Neuronal stem cell (in vitro differentiated cells): Measurements from ENCODE around the gene RASAL2.

Source experiments
- DNase-seq: peaks from one replicate; pipeline ENCODE4 v3.0.0-alpha.2; 2013; ENCODE audit warnings: low spot score
- H2AFZ ChIP-seq: one replicate; pipeline ENCODE4 v1.6.1; 2013; ENCODE audit warnings: mild to moderate bottlenecking, low read length, inconsistent platforms
- H2AK5ac ChIP-seq: 2 replicates; pipeline ENCODE4 v1.6.1; 2013; ENCODE audit warnings: low read depth, mild to moderate bottlenecking, inconsistent platforms, low read length, moderate library complexity, mixed read lengths
- H2BK120ac ChIP-seq: 2 replicates; pipeline ENCODE4 v1.6.1; 2013; ENCODE audit warnings: low read depth, mild to moderate bottlenecking, inconsistent platforms, low read length, moderate library complexity, mixed read lengths
- H2BK12ac ChIP-seq: one replicate; pipeline ENCODE4 v1.6.1; 2013; ENCODE audit warnings: low read length, inconsistent platforms
- H2BK15ac ChIP-seq: 2 replicates; pipeline ENCODE4 v1.6.1; 2013; ENCODE audit warnings: mild to moderate bottlenecking, low read length, inconsistent platforms, mixed read lengths
- H2BK5ac ChIP-seq: one replicate; pipeline ENCODE4 v1.6.1; 2013; ENCODE audit warnings: inconsistent platforms, mild to moderate bottlenecking, low read length, moderate library complexity
- H3K14ac ChIP-seq: one replicate; pipeline ENCODE4 v1.6.1; 2013; ENCODE audit warnings: low read length, inconsistent platforms
- H3K18ac ChIP-seq: 2 replicates; pipeline ENCODE4 v1.6.1; 2013; ENCODE audit warnings: low read length, inconsistent platforms
- H3K23ac ChIP-seq: 2 replicates; pipeline ENCODE4 v1.6.1; 2013; ENCODE audit warnings: low read depth, mild to moderate bottlenecking, mixed read lengths, low read length, inconsistent platforms; ENCODE audit not compliant: poor library complexity
- H3K27ac ChIP-seq: replicated peaks from 3 replicates; pipeline ENCODE4 v1.5.1; 2013; ENCODE audit warnings: low read length, inconsistent platforms
- H3K27me3 ChIP-seq, 3 experiments: 2 replicates each; pipeline ENCODE4 v1.6.1; 2013; ENCODE audit warnings: low read length in 3 of 3, mild to moderate bottlenecking in 2 of 3, inconsistent platforms in 1 of 3, low read depth in 1 of 3, mixed read lengths in 1 of 3, moderate library complexity in 1 of 3; ENCODE audit not compliant: control insufficient read depth in 3 of 3, insufficient read depth in 3 of 3
- H3K36me3 ChIP-seq, 2 donors: replicated peaks in 1 of 2; 2 replicates each; pipeline ENCODE4 v1.6.1; 2013; ENCODE audit warnings: low read length in 2 of 2; ENCODE audit not compliant: control insufficient read depth in 2 of 2, insufficient read depth in 2 of 2
- H3K4ac ChIP-seq: 2 replicates; pipeline ENCODE4 v1.6.1; 2013; ENCODE audit warnings: inconsistent platforms, mild to moderate bottlenecking, low read length, moderate library complexity
- H3K4me1 ChIP-seq, 2 donors: 1 replicate in 1 of 2; 2 replicates in 1 of 2; pipeline ENCODE4 v1.6.1; 2013; ENCODE audit warnings: low read length in 2 of 2, low read depth in 1 of 2; ENCODE audit not compliant: control insufficient read depth in 2 of 2, insufficient read depth in 1 of 2
- H3K4me2 ChIP-seq: one replicate; pipeline ENCODE4 v1.6.1; 2013; ENCODE audit warnings: mild to moderate bottlenecking, low read length, inconsistent platforms; ENCODE audit not compliant: insufficient read depth, poor library complexity, severe bottlenecking
- H3K4me3 ChIP-seq, 2 donors: 2 replicates each; pipeline ENCODE4 v1.5.1; 2013; ENCODE audit warnings: low read length in 2 of 2, mild to moderate bottlenecking in 2 of 2, inconsistent platforms in 1 of 2, moderate library complexity in 1 of 2
- H3K79me1 ChIP-seq: one replicate; pipeline ENCODE4 v1.6.1; 2013; ENCODE audit warnings: low read depth, mild to moderate bottlenecking, inconsistent platforms, low read length, moderate library complexity
- H3K9ac ChIP-seq: one replicate; pipeline ENCODE4 v1.6.1; 2013; ENCODE audit warnings: mild to moderate bottlenecking, low read depth, low read length, inconsistent platforms; ENCODE audit not compliant: poor library complexity
- H3K9me3 ChIP-seq, 2 donors: replicated peaks in 1 of 2; 2 replicates each; pipeline versions ENCODE3 to v1.6.1; 2013; ENCODE audit warnings: low read length in 2 of 2, mild to moderate bottlenecking in 2 of 2, inconsistent platforms in 1 of 2, low read depth in 1 of 2, mixed read lengths in 1 of 2, moderate library complexity in 1 of 2; ENCODE audit not compliant: control insufficient read depth in 2 of 2, insufficient read depth in 1 of 2
- H4K8ac ChIP-seq: one replicate; pipeline ENCODE4 v1.6.1; 2013; ENCODE audit warnings: low read depth, mild to moderate bottlenecking, inconsistent platforms, low read length, moderate library complexity
- H4K91ac ChIP-seq: one replicate; pipeline ENCODE4 v1.6.1; 2013; ENCODE audit warnings: low read length, low read depth, mild to moderate bottlenecking, inconsistent platforms; ENCODE audit not compliant: poor library complexity
- WGBS, 2 donors: extraction: QIAGEN DNeasy Blood & Tissue Kit; methylation state at CpG; one replicate each; pipeline ENCODE4 v1.1.7; 2013; ENCODE audit warnings: missing lambda C conversion rate in 2 of 2, mixed read lengths in 1 of 2; ENCODE audit not compliant: insufficient read length in 2 of 2, insufficient replicate concordance in 1 of 2; ENCODE audit errors: extremely low coverage in 2 of 2; 5-methylcytosine and 5-hydroxymethylcytosine counted together

RASAL2 gene

DNA sequence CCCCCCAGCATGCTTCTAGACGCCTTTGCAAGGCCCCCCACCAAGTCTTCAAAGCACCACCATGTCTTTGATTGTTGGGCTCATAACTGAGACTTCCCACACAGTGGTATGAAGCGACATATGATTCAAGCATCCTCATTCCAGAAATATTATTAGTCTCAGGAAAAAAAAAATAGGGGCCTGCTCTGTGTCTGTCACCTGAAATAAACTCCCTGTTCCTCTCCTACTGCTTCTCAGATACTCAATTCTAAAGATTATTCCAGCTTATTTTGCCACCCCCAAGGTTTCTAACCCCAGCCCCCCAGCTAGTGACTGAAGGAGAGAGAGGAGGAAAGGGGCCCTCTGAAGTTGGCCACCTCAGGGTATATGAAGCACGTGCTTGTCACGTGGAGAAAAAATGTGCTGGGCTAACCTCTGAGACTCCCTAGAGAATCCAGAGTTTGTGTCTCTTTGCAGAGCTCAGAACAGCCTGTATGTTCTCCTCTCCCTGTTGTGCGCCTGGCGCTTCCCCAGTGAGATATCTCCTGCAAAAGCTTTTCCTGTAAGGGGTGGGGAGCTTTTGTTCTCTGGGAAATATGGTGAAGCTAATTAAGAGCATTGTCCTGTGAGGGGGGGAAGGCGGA, 35.9 kb upstream of the RASAL2 start:
- no peak overlapping the region for H3K27ac ChIP-seq
- no peak overlapping the region for H3K4me3 ChIP-seq
- H4K91ac ChIP-seq: no peak overlapping the region
- peaks cover 11 to 12% of the 10 kb centered on the region in 2 donors for H3K4me1 ChIP-seq
- H3K36me3 ChIP-seq: no peaks in the 10 kb centered on the region
- no peaks in the 10 kb centered on the region for H3K79me1 ChIP-seq
- H3K9me3 ChIP-seq: no peaks in the 10 kb centered on the region
- DNase-seq: no peak
- H3K14ac ChIP-seq: no peak overlapping the region
- no peak overlapping the region for H3K9ac ChIP-seq
- H2AK5ac ChIP-seq: no peak overlapping the region
- no peak overlapping the region for H2BK15ac ChIP-seq
- H2BK12ac ChIP-seq: no peak overlapping the region
- no CpG with 5 or more reads among the region's 7 CpGs for WGBS, 2 donors
- no peak overlapping the region for H3K4ac ChIP-seq
- no peak overlapping the region for H3K18ac ChIP-seq
- H3K27me3 ChIP-seq: no peaks in the 10 kb centered on the region
- no peak overlapping the region for H2BK5ac ChIP-seq
- peak overlapping the region; percentile 87 for H2AFZ ChIP-seq
- no peak overlapping the region for H2BK120ac ChIP-seq
- H3K23ac ChIP-seq: no peak overlapping the region
- no peak overlapping the region for H3K4me2 ChIP-seq
- no peak overlapping the region for H4K8ac ChIP-seq

GRCh38 chr1:178060789-178061556, 32.9 kb upstream of the RASAL2 start:
- H2BK120ac ChIP-seq: no peak overlapping the region
- no peak overlapping the region for H3K23ac ChIP-seq
- H3K4me2 ChIP-seq: no peak overlapping the region
- H3K14ac ChIP-seq: no peak overlapping the region
- no CpG with 5 or more reads among the region's 9 CpGs for whole genome bisulfite sequencing, 2 donors
- no peak overlapping the region for H2AK5ac ChIP-seq
- no peaks in the 10 kb centered on the region for H3K79me1 ChIP-seq
- H3K4me1 ChIP-seq: peaks cover 11% of the 10 kb centered on the region in 2 donors
- DNase-seq: no peak
- no peak overlapping the region for H3K27ac ChIP-seq
- no peak overlapping the region for H3K18ac ChIP-seq
- no peak overlapping the region for H2BK12ac ChIP-seq
- no peaks in the 10 kb centered on the region for H3K9me3 ChIP-seq
- no peak overlapping the region for H4K8ac ChIP-seq
- no peak overlapping the region for H4K91ac ChIP-seq
- peak overlapping the region in 1 of 2 donors; percentile 1 for H3K4me3 ChIP-seq
- H2AFZ ChIP-seq: peak overlapping the region; percentile 88
- H3K9ac ChIP-seq: no peak overlapping the region
- no peaks in the 10 kb centered on the region for H3K36me3 ChIP-seq
- no peak overlapping the region for H2BK15ac ChIP-seq
- H3K4ac ChIP-seq: no peak overlapping the region
- H3K27me3 ChIP-seq: no peaks in the 10 kb centered on the region
- H2BK5ac ChIP-seq: no peak overlapping the region

- no peaks in the 10 kb centered on the region for H3K27me3 ChIP-seq
- no peak for DNase-seq
- WGBS, 2 donors: no CpG with 5 or more reads among the region's 1 CpG
Measured at GRCh38 chr1:178061620-178062019, 32.3 kb upstream of the RASAL2 start.

DNA sequence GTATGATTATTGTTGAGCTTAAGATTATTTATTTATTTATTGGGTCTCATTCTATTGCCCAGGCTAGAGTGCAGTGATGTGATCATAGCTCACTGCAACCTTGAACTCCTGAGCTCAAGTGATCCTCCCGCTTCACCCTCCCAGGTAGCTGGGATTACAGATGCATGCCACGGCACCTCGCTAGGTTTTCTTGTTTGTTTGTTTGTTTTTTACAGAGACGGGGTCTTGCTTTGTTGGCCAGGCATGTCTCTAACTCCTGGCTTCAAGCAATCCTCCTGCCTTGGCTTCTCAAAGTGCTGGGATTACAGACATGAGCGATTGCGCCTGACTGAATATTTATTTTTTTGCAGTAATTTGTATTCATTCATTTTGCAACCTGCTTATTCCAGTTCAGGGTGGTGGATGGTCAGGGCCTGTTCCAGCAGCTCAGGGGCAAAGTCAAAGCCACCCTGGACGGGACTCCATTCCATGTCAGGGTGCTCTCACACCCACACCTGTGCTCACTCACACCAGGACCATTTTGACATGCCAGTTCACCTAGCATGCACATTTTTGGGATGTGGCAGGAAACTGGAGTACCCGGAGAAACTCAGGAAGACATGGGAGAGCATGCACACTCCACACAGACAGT, 29.6 kb upstream of the RASAL2 start:
- H3K18ac ChIP-seq: no peak overlapping the region
- no peak overlapping the region for H3K9ac ChIP-seq
- H2BK15ac ChIP-seq: no peak overlapping the region
- H3K14ac ChIP-seq: no peak overlapping the region
- H3K36me3 ChIP-seq: no peaks in the 10 kb centered on the region
- no peak overlapping the region for H2BK12ac ChIP-seq
- H2AFZ ChIP-seq: no peak overlapping the region
- H4K8ac ChIP-seq: no peak overlapping the region
- no CpG with 5 or more reads among the region's 8 CpGs for WGBS, 2 donors
- no peaks in the 10 kb centered on the region for H3K9me3 ChIP-seq
- H3K4me1 ChIP-seq: peaks cover 4 to 5% of the 10 kb centered on the region in 2 donors
- no peak overlapping the region for H2BK5ac ChIP-seq
- H3K79me1 ChIP-seq: no peaks in the 10 kb centered on the region
- H3K4me3 ChIP-seq: no peak overlapping the region
- H4K91ac ChIP-seq: no peak overlapping the region
- H3K27me3 ChIP-seq: no peaks in the 10 kb centered on the region
- H2BK120ac ChIP-seq: no peak overlapping the region
- no peak for DNase-seq
- H3K27ac ChIP-seq: no peak overlapping the region
- no peak overlapping the region for H3K4me2 ChIP-seq
- no peak overlapping the region for H2AK5ac ChIP-seq
- no peak overlapping the region for H3K4ac ChIP-seq
- H3K23ac ChIP-seq: no peak overlapping the region

More at GRCh38 chr1:178061620-178062019, 32.3 kb upstream of the RASAL2 start:
- Histone ChIP-seq H3K23ac (no peak overlapping the region), H3K9ac (no peak overlapping the region), H2BK15ac (no peak overlapping the region), H4K91ac (no peak overlapping the region), H3K9me3 (no peaks in the 10 kb centered on the region), H2BK120ac (no peak overlapping the region), H3K4me1 (peaks cover 11% of the 10 kb centered on the region in 2 donors), H3K4ac (no peak overlapping the region), H3K4me3 (no peak overlapping the region), H3K36me3 (no peaks in the 10 kb centered on the region), H2AFZ (peak overlapping the region; percentile 88), H4K8ac (no peak overlapping the region), H3K14ac (no peak overlapping the region), H3K4me2 (no peak overlapping the region), H3K27ac (no peak overlapping the region), H2BK12ac (no peak overlapping the region), H2BK5ac (no peak overlapping the region), H2AK5ac (no peak overlapping the region), H3K18ac (no peak overlapping the region), H3K79me1 (no peaks in the 10 kb centered on the region)
